NCI-H146 treated with DMSO at 0.1 percent for 48 hours (cell line): ENCODE results near the gene CRKL.
"Not testable (repeated sequence)": the region's sequence is repeated elsewhere in the genome, so short reads cannot be mapped to it uniquely, and the experiment has no call there.

ENCODE experiments used
- DNase-seq: peaks from one replicate; lab custom pipeline; 2025; ENCODE audit not compliant: unreplicated experiment; lab: John Stamatoyannopoulos, UW

CRKL gene

DNA sequence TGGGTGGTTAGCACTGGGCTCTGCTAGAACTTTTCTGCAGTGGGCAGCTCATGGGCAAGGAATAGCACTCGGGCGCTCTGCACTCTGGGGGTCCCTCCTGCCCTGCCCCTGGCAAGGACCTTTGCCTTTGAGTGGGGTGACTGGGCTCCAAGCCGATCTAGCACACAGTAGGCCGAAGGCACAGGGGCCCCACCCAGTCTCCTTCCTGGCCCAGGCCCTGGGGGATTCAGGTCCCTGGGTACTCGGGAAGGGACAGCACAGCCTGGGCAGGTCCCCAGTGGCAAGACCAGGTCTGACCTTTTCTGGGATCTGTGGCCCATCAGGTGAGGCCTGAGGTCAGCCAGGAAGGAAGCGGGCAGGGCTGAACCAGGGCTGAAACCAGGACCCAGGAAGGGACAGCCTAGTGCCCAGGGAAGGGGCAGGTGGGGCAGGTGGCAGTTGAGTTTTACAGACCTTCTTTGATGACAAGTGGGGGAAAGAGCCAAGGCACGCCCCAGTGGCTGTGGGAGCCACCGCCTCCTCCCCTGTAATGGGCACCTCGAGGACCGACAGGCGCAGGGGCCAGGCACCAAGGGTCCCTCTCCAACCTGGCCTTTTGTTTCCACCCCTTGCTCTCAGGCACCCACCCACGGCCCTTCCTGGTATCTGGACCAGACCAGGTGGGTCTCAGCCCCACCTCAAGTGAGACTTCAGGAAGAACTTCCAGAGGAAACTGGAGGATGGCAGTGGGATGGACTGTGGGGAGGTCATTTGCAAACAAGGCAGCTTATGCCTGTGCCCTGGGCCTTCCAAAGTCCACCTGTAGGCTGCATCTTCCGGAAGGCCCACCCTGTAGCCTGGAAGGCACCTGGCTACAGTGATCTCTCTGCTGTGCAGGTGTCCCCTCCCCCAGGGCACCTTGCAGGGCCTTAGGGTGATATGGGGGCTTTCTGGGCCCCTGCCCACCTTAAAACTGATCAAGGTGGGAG is 49.0 kb downstream of the CRKL start:
- no peak for DNase-seq

DNA sequence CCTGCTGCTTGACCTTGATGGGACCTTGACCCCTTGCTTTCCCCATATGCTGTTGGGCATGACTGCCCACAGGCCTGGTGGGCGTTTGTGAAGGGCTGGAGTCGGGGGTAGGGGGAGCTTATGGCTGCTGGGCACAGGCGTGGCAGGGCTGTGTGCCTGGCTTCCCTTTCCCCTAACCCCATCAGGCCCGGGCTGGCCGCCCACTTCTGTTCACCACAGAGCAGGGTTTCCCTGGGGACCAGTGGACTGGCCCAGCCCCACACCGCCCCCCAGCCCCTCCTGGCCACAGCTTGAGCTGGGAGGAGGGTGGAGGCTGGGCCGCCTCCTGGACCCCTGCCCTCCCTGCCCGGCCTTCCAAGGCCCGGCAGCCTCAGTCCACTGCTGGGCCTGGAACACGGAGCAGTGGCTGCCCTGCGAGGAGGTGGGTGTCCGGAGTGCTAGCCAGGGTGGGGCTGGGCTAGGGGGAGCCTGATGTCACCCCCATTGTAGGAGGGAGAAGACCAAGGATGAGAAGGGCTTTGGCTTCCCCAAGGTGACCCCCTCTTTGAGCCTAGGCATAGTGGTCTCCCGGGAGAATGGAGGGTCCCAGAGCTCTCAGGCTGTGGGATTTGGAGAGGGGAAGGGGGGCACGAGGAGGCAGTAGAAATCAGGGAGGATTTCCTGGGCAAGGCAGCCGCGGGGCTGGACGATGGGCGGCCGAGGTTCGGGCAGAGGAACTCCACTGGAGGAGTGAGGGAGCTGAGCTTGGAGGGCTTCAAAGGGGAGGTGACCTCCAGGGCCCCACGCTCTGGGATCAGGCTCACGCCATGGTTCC is 49.9 kb downstream of the CRKL start, which contains the start of gene AIFM3:
TSS of gene AIFM3 (plus strand) at position 373 of the 814 bp plus-strand sequence. CDS start 690 bp downstream, outside the sequence.
- DNase-seq, result no peak

DNA sequence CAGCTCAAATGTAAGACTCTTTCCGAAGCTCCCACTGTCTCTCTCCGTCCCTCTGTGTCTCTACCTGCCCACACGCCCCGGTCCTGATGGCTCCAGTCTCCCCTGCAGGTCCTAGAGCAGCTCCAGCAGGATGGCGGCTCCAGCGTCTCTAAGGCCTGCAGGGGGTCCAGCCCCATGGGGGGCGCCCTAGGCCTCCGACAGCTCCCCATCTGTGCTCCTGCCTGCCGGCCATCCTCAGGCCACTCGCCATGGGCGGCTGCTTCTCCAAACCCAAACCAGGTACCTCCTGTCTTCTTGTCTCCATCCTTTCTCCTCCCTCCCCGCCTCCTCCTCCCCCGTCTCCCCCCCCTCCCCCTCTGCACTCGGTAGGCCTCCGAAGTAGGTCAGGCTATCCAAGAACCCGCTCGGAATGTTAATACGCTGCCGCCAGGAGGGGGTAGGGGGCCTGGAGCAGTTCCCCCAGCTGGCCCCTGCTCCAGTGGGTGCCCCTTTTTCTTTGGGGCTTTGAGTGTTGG is 50.5 kb downstream of the CRKL start:
- no peak for DNase-seq

DNA sequence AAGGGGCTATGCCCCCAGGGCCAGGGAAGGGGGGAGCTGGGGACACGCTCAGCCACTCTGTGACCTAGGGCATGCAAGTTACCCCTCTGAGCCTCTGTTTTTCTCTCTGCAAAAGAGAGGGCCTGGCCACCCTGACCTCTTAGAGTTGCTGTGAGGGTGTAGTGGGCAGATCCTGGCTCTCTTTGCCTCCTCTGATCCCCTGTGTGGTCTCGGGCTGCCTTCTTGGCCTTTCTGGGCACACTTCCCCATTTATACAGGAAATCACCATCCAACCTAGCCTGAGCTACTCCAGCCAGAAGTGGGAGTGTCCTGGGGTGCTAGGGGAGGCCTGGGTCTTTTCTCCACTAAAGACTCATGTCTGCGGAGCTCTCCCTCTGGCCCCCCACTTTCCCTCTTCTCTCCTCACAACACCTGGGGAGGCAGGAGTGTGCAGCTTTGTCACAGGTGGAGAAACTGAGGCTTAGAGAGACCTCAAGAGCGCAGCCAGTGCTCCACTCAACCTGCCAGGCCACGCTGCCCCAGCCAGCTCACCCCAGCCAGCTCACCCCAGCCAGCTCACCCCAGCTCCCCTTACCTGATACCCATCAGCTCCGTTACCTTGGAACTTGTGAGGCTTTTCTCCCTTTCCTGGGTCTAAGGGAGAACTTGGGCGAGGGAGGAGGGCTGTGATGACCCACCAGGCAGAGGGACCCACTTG is 51.2 kb downstream of the CRKL start:
- DNase-seq, result no peak

DNA sequence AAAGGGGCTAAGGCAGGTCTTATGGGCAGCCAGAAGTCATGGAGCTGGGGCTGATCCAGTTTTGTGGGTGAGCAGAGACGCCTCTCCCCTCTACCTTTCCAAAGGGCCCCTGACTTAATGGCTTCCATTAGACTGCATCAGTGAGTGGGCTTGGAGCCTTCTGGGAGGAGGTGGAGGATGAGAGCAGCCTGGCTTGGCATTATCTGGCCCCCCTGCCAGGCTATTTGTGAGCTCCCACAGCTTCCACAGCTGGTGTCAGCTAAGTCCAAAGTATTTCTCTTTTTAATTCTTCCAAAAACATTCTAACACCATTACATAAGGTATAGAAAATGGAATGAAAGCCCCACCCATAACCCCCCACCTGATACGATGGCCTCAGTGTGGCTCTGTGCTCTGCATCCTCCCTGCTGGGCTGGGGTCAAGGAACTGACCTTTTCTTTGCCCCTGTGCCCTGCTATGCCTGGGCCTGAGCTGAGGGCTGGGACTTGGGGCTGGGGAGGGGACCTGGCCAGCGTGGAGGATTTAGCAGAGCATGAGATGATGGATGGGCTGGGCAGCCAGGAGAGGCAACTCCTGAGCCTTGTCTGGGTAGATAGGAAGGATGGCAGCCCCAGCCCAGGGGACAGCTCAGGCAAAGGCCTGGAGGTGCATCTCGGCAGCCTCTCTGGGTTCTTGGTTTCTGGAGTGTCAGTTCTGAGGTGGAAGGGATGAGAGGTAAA is 53.9 kb downstream of the CRKL start:
- no peak for DNase-seq

DNA sequence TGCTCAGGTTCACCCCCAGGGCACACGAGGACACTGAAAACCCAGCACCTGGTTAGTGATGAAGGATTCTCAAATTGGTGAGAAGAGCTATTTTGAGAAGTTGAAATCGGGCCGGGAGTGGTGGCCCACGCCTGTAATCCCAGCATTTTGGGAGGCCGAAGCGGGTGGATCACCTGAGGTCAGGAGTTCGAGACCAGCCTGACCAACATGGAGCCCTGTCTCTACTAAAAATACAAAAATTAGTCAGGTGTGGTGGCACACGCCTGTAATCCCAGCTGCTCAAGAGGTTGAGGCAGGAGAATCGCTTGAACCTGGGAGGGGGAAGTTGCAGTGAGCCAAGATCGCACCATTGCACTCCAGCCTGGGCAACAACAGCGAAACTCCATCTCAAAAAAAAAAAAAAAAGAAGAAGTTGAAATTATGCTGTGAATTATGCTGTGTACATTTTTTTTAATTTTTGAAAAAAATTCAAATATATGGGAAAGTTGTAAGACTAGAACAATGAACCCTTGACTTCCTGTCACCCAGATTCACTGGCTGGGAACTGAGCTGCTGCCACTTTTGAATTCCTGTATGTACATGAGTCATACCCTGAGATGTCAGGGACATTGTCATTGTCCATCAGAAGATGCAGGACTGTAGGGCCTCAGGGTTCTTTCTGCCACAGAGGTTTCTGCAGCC is 54.9 kb downstream of the CRKL start:
- not testable (repeated sequence) for DNase-seq

DNA sequence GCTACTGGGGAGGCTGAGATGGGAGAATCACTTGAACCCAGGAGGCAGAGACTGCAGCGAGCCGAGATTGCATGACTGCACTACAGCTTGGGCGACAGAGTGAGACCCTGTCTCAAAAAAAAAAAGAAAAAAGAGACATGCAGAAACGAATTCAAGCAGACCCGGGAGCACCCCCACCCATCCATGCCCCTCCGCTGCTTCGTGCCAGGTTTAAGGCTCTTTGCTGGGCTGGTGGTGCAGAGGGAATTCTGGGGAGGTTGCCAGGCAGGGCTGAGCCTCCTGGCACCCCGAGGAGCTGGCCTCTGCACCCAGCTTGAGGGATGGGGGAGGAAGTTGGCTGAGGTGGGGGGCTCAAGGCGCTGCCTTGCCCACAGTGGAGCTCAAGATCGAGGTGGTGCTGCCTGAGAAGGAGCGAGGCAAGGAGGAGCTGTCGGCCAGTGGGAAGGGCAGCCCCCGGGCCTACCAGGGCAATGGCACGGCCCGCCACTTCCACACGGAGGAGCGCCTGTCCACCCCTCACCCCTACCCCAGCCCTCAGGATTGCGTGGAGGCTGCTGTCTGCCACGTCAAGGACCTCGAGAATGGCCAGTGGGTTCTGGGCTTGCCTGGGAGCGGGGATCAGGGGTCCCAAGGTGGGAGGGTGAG is 55.8 kb downstream of the CRKL start:
- DNase-seq, result no peak

DNA sequence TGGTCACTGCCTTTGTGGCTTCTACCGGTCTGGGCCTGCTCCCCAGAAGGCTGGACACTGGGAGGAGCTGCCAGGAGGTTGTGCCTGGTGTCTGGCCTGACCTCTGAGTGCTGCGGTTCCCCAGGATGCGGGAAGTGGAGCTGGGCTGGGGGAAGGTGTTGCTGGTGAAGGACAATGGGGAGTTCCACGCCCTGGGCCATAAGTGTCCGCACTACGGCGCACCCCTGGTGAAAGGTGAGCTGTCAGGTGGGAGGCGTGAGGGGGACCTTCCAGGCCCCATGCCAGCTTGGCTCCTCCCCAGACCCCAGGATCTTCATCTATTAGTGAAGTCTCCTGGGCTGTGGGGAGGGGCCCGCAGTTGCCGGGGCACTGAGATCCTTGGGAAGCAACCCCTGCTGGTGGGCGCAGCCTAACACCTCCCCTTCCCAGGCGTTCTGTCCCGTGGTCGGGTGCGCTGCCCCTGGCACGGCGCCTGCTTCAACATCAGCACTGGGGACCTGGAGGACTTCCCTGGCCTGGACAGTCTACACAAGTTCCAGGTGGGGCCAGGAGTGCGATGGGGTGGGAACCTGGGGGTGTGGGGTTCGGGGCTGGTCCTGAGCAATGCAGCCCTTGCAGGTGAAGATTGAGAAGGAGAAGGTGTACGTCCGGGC is 56.6 kb downstream of the CRKL start:
- no peak for DNase-seq

DNA sequence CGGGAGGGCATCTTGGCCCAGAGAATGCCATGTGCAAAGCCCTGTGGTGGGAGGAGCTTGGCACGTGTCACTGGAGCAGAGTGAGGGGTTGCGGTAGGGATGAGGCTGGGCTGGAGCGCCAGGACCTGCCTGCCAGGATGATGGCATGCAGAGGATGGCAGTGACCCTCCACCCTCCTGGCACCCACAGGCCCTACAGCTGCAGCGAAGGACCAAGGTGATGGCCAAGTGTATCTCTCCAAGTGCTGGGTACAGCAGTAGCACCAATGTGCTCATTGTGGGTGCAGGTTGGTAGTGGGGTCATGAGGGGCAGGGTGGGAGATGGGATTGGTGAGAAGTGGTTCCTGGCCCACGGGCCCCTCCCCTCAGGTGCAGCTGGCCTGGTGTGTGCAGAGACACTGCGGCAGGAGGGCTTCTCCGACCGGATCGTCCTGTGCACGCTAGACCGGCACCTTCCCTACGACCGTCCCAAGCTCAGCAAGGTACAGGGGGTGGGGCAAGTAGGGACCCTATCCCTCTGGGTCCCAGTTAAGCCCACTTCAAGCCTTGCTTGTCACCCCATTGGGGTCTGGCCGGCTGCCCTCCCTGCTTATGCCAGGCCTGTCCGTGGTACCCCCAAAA is 57.2 kb downstream of the CRKL start:
- DNase-seq, result no peak

DNA sequence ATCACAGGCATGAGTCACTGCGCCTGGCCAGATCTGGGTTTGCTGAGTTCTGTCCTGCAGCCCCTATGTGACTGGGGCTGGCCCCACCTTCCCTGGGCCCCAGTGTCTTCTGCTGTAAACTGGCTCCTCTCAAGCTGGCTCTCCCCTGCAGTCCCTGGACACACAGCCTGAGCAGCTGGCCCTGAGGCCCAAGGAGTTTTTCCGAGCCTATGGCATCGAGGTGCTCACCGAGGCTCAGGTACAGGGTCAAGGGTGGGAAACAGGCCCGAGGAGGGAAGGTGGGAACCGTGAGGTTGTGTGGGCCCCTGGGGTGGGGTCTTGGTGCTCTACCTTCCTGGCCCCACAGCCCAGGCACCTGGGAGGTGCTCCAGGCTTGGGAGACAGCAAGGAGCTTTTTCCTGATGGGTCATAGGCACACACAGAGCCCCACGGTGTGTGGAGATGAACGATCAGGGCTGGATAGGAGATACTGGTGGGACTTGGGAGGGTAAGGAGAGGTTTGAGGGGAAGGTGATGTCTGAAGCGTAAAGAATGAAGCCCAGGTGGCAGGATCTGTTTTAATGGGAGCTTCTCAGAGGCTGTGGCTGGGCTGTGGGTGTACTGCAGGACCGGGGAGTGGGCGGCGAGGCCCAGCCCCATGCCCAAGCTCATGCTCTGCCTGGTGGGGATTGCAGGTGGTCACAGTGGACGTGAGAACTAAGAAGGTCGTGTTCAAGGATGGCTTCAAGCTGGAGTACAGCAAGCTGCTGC is 58.5 kb downstream of the CRKL start:
- no peak for DNase-seq

DNA sequence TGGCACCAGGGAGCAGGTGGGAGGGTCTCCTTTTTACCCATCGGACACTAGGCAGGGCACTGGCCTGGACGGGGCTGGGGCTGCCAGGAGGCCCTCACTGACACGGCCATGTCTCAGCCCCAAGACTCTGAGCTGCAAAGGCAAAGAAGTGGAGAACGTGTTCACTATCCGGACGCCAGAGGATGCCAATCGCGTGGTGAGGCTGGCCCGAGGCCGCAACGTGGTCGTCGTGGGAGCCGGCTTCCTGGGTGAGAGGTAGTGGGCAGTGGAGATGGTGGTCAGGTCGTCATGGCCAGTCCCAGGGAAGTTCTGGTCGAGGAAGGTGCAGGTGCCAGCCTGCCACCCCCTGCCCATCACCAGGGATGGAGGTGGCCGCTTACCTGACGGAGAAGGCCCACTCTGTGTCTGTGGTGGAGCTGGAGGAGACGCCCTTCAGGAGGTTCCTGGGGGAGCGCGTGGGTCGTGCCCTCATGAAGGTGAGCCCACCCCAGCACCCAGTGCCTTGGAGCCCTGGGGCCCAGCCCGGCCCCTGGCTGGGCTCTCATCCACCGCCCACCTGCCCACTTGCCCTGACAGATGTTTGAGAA is 59.2 kb downstream of the CRKL start:
- no peak for DNase-seq

DNA sequence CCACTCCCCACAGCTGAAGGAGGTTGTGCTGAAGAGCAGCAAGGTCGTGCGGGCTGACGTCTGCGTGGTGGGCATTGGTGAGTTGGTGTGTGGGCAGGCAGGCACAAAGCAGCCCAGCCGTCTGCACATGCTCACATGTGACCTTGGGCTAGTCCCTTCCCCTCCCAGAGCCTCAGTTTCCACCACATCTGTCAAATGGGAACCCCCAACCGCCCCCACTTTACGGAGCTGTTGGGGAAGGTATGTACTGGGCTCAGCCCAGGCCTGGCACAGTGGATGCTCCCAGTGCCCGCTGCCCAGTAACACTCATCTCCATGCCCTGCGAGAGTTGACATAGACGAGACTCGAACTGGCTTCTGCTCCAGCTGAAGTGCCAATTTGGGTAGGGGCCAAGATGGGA is 59.8 kb downstream of the CRKL start:
- DNase-seq, result no peak

DNA sequence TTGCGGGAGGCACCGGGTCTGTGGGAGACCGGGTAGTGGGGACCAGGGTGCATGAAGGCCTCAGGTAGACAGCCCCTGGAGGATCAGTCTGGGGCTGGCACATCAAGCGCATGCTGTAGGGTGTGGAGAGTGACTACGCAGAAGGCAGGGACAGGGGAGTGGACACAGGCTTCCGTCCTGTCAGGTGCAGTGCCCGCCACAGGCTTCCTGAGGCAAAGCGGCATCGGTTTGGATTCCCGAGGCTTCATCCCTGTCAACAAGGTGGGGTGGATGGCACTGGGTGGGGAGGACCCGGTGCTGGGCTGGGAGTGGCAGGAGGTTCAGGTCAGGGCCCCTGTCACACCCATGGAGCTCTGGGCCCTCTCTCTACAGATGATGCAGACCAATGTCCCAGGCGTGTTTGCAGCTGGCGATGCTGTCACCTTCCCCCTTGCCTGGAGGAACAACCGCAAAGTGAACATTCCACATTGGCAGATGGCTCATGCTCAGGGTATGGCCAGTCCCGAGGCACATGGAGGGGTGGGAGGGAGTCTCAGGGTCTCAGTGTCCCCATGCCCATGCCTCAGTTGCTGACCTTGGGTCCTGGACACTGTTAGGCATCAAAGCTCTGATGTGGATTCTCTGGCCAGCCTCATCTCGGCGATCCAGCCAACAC is 60.4 kb downstream of the CRKL start:
- no peak for DNase-seq

DNA sequence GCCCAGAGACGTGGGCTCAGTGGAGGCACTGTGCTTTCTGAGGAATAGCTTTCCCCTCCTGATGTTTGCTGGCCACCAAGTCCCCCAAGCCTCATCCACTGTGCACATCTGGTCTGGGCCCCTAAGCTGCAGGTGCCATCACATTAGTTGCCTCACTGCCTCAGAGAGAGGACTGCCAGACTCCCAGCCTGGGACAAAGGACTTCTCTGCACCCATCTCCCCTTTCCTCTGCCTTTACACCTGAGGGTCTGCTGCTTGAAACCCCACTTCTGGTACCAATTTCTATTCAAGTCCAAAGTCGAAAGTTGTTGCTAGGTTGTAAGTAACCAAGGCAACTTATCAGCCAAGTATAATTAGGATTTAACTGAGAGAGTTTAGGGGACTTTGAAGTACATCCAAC is 61.2 kb downstream of the CRKL start:
- no peak for DNase-seq

DNA sequence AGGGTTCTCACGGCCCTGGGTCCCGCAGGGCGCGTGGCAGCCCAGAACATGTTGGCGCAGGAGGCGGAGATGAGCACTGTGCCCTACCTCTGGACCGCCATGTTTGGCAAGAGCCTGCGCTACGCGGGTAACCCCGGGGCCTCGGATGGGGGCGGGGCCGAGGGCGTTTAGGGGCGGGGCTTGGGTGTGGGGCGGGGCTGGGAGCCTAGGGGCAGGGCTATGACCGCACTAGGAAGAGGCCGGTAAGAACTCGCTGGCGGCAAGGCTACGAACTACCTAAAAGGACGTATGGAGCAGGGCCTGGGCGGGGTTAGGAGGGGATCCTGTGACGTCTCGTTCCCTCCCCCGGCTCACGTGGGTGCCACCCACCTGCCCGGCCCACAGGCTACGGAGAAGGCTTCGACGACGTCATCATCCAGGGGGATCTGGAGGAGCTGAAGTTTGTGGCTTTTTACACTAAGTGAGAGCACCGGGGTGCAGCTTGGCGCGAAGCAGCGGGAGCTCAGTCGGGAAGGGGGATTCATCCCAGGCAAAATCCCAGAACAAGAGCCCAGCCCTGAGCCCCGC is 62.1 kb downstream of the CRKL start:
- peak; percentile 76 for DNase-seq

DNA sequence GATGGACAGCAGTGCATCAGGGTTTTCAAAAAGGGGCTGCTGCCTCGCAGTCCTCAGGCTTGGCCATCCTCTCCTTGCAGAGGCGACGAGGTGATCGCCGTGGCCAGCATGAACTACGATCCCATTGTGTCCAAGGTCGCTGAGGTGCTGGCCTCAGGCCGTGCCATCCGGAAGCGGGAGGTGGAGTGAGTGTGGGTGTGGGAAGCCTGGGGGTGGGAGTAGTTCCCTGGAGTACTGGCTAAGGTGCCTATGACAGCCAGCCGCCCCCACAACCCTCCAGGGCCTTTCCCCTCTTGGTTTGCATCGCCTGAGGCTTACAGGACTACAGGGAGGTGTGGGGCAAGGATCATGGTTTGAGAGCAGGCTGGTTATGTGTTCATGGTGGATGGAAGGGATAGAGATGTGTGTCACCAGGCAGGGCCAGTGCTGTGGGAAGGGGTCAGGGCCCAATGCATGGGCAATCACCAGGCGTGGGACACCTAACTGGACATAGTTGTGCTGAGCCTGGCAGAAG is 62.8 kb downstream of the CRKL start:
- no peak for DNase-seq
